GM20000 (cell line): ENCODE results near the gene PRRC2C.
"Not testable (repeated sequence)": the region's sequence is repeated elsewhere in the genome, so short reads cannot be mapped to it uniquely, and the experiment has no call there.

Experiments used
- DNase-seq: peaks from one replicate; pipeline ENCODE4 v3.0.0; 2012; ENCODE audit warnings: low spot score
- CTCF ChIP-seq: IDR thresholded peaks from 2 replicates; pipeline ENCODE4 v1.5.1; 2012; ENCODE audit warnings: mild to moderate bottlenecking, control low read depth; ENCODE audit errors: extremely low read depth, missing control alignments

The PRRC2C gene

GRCh38 chr1:171515741-171516140 is 30.4 kb downstream of the PRRC2C start:
- TF ChIP-seq CTCF, result no peak
- DNase-seq, result no peak

GRCh38 chr1:171521567-171521966 is 36.2 kb downstream of the PRRC2C start:
- no peak for TF ChIP-seq CTCF
- no peak for DNase-seq

- TF ChIP-seq CTCF, result no peak
- no peak for DNase-seq
Measured at GRCh38 chr1:171530676-171531075, 45.3 kb downstream of the PRRC2C start.

- no peak for TF ChIP-seq CTCF
- no peak for DNase-seq
Measured at GRCh38 chr1:171532520-171532919, 47.2 kb downstream of the PRRC2C start.

DNA sequence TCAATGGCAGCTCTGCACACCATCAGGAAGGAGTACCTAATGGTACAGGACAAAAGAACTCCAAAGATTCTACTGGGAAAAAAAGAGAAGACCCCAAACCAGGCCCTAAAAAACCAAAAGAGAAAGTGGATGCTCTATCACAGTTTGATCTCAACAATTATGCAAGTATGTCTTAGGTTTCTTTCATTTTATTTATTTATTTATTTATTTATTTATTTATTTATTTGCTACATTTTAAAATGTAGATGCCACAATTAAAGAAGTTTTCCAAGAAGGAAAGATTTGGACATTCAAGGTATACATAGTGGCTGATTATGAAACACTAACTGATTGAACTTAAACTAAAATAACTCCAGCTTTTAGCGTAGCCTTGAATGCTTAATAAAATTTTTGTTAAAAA is 60.2 kb downstream of the PRRC2C start:
- DNase-seq, result no peak
- TF ChIP-seq CTCF, result no peak

- no peak for DNase-seq
Measured at GRCh38 chr1:171550050-171550449, 64.7 kb downstream of the PRRC2C start.

GRCh38 chr1:171550598-171551100 is 65.3 kb downstream of the PRRC2C start:
- DNase-seq, result not testable (repeated sequence)

More at GRCh38 chr1:171550050-171550449, 64.7 kb downstream of the PRRC2C start:
- no peak for TF ChIP-seq CTCF

- not testable (repeated sequence) for DNase-seq
Measured at GRCh38 chr1:171553960-171554359, 68.6 kb downstream of the PRRC2C start.

DNA sequence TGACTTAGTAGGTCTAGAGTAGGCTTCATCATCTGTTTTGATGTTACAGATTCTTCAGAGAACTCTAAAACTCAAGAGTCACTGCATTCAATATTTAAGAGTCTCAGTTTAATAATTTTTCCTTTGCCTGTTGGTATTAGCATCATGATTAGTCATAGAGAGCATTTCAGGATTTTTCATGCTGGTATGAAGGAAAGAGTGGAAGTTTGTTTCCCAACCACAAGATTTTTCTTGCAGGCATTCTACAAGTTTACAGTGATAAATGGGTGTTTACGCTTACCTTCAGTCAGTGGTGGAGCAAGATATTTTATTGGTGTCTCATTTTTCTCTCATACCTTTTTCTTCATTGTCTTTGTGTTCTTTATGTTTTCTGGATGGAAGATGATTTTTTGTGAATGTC is 78.3 kb downstream of the PRRC2C start:
- no peak for TF ChIP-seq CTCF
- DNase-seq, result no peak
